IMR-90 (cell line): Measurements from ENCODE around the gene RAB8A.

Experiments used
- BHLHE40 ChIP-seq: fragments of 150-350 bp; IDR thresholded peaks from 2 replicates; pipeline ENCODE4 v1.6.1; 2016; ENCODE audit warnings: mild to moderate bottlenecking, low read depth, low read length
- CEBPB ChIP-seq: IDR thresholded peaks from 2 replicates; pipeline ENCODE4 v1.6.1; 2012; ENCODE audit warnings: low read depth, low read length, improper control_type of control experiment
- FOS ChIP-seq: fragments of 150-350 bp; IDR thresholded peaks from 2 replicates; pipeline ENCODE4 v1.6.1; 2016; ENCODE audit warnings: low read depth, low read length
- MAFK ChIP-seq: IDR thresholded peaks from 2 replicates; pipeline ENCODE4 v1.6.1; 2012; ENCODE audit warnings: low read depth, low read length, improper control_type of control experiment
- MXI1 ChIP-seq: IDR thresholded peaks from 2 replicates; pipeline ENCODE4 v1.6.1; 2012; ENCODE audit warnings: low read depth, mild to moderate bottlenecking, low read length, moderate library complexity, borderline replicate concordance
- POLR2A ChIP-seq: IDR thresholded peaks from 2 replicates; pipeline ENCODE4 v1.6.1; 2012; ENCODE audit warnings: mild to moderate bottlenecking, low read depth, low read length
- RAD21 ChIP-seq: IDR thresholded peaks from 2 replicates; pipeline ENCODE4 v1.6.1; 2012; ENCODE audit warnings: low read length, improper control_type of control experiment
- RFX5 ChIP-seq: IDR thresholded peaks from 2 replicates; pipeline ENCODE4 v1.8.0; 2012; ENCODE audit warnings: low read depth, mild to moderate bottlenecking, low read length, moderate library complexity
- SMC3 ChIP-seq: fragments of 150-350 bp; IDR thresholded peaks from 2 replicates; pipeline ENCODE4 v1.6.1; 2016; ENCODE audit warnings: low read depth, mild to moderate bottlenecking, antibody characterized with exemption, low read length, moderate library complexity
- TF ChIP-seq, protein P1 (sequence below): conservative IDR thresholded peaks from 2 replicates; pipeline ENCODE4 v1.5.1; 2012; ENCODE audit warnings: mild to moderate bottlenecking, low read depth, low read length, improper control_type of control experiment
- TF ChIP-seq, protein P2 (sequence below): fragments of 150-350 bp; IDR thresholded peaks from 2 replicates; pipeline ENCODE4 v1.6.1; 2017; ENCODE audit warnings: mild to moderate bottlenecking, antibody characterized with exemption, low read length, low read depth

DNA sequence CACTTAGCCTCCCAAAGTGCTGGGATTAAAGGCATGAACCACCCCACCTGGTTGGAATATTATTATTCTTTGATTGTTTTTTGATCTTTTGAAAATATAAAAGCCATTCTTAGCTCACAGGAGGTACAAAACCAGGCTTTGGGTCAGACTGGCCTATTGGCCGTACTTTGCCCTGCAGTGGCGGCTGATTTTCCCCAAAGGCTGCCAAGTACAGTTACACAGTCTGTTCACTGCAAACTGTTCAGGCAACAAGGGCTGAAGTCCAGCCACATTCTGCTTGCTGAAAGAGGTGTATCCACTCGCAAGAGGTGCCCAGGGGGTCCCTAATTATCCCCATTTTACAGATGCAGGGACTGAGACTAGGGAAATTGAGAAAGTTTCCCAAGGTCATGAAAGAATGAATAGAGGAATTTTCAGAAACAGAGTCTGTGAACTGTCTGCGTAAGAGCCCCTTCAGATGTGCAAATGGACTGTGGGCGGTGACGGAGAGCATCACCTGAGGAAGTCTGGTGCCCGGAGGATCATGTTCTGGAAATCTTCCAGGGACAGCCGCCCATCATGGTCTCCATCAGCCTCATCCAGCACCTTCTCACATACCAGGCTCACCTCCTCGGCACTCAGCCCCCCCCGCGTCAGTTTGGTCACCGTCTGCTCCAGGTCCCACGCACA, 52.7 kb downstream of the RAB8A start:
- TF ChIP-seq, protein P1, sequence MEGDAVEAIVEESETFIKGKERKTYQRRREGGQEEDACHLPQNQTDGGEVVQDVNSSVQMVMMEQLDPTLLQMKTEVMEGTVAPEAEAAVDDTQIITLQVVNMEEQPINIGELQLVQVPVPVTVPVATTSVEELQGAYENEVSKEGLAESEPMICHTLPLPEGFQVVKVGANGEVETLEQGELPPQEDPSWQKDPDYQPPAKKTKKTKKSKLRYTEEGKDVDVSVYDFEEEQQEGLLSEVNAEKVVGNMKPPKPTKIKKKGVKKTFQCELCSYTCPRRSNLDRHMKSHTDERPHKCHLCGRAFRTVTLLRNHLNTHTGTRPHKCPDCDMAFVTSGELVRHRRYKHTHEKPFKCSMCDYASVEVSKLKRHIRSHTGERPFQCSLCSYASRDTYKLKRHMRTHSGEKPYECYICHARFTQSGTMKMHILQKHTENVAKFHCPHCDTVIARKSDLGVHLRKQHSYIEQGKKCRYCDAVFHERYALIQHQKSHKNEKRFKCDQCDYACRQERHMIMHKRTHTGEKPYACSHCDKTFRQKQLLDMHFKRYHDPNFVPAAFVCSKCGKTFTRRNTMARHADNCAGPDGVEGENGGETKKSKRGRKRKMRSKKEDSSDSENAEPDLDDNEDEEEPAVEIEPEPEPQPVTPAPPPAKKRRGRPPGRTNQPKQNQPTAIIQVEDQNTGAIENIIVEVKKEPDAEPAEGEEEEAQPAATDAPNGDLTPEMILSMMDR, result no peak
- no peak for TF ChIP-seq MXI1
- no peak for TF ChIP-seq POLR2A
- TF ChIP-seq, protein P2, sequence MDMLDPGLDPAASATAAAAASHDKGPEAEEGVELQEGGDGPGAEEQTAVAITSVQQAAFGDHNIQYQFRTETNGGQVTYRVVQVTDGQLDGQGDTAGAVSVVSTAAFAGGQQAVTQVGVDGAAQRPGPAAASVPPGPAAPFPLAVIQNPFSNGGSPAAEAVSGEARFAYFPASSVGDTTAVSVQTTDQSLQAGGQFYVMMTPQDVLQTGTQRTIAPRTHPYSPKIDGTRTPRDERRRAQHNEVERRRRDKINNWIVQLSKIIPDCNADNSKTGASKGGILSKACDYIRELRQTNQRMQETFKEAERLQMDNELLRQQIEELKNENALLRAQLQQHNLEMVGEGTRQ, result no peak
- TF ChIP-seq CEBPB, result no peak
- no peak for TF ChIP-seq RAD21
- no peak for TF ChIP-seq MAFK
- no peak for TF ChIP-seq FOS
- TF ChIP-seq RFX5, result no peak
- no peak for TF ChIP-seq BHLHE40
- TF ChIP-seq SMC3, result no peak
